Naive thymus-derived CD8-positive, alpha-beta T cell (primary cell): ENCODE results near the gene NDUFB7. TPM values are rescaled to one million over a fixed set of nuclear protein-coding genes. Genes with fewer than 3 reads are reported as not detected.
"Not testable (repeated sequence)": the region's sequence is repeated elsewhere in the genome, so short reads cannot be mapped to it uniquely, and the experiment has no call there.

Experiments
- ATAC-seq, 2 donors: fragments of 150-1000 bp; cut with Tn5 transposase in 1 of 2; sonication (Bioruptor Pico), chemical (Tn5 transposase) in 1 of 2; 1 replicate in 1 of 2; 2 replicates in 1 of 2; pipeline ENCODE4 v1.10.0; 2021; ENCODE audit warnings: mild to moderate bottlenecking in 2 of 2, moderate library complexity in 2 of 2
- POLR2A ChIA-PET: fragments of 350-600 bp; sonication (Branson Sonifier 250); formaldehyde crosslinking; loops from one replicate; lab custom pipeline; 2021; ENCODE audit warnings: antibody characterized with exemption; lab: Charles Lee
- DNase-seq, 10 donors: peaks; one replicate each; pipeline versions ENCODE4 v3.0.0 to v3.0.0-alpha.2; 2020 to 2022
- H3K27ac Mint-ChIP-seq, 10 donors: one replicate each; pipeline ENCODE4 v1.8.0; 2020 to 2022; ENCODE audit warnings: mild to moderate bottlenecking in 10 of 10, mixed read lengths in 10 of 10, moderate library complexity in 4 of 10, inconsistent platforms in 1 of 10
- H3K27me3 Mint-ChIP-seq, 5 donors: one replicate each; pipeline ENCODE4 v1.8.0; 2021 to 2022; ENCODE audit warnings: mixed read lengths in 5 of 5
- H3K36me3 Mint-ChIP-seq, 3 donors: one replicate each; pipeline ENCODE4 v1.8.0; 2020 to 2022; ENCODE audit warnings: mixed read lengths in 3 of 3, mild to moderate bottlenecking in 2 of 3, inconsistent platforms in 1 of 3
- H3K4me1 Mint-ChIP-seq, 4 donors: one replicate each; pipeline ENCODE4 v1.8.0; 2021 to 2022; ENCODE audit warnings: mixed read lengths in 4 of 4
- H3K4me3 Mint-ChIP-seq, 10 donors: one replicate each; pipeline ENCODE4 v1.8.0; 2020 to 2022; ENCODE audit warnings: mild to moderate bottlenecking in 10 of 10, mixed read lengths in 10 of 10, moderate library complexity in 6 of 10, inconsistent platforms in 1 of 10
- H3K9me3 Mint-ChIP-seq, 9 donors: one replicate each; pipeline ENCODE4 v1.8.0; 2020 to 2022; ENCODE audit warnings: mixed read lengths in 9 of 9, mild to moderate bottlenecking in 3 of 9, inconsistent platforms in 1 of 9, moderate library complexity in 1 of 9
- polyA plus RNA-seq, 3 donors: library from polyadenylated mRNA; unstranded; fragments of 300-500 nt; fragmentation: Illumina TruSeq; gene quantifications; one replicate each; pipeline ENCODE4 v1.2.3, GENCODE V29; 2021
- total RNA-seq, 8 experiments: library from RNA in 2 of 8; stranded (reverse) in 2 of 8; gene quantifications; one replicate each; pipeline ENCODE4 v1.2.3 and lab custom pipeline; 2021 to 2026

NDUFB7 gene
- total and polyA plus RNA-seq, 5 experiments from 2014 or later, result 61.6 to 236 (median 209) TPM

DNA sequence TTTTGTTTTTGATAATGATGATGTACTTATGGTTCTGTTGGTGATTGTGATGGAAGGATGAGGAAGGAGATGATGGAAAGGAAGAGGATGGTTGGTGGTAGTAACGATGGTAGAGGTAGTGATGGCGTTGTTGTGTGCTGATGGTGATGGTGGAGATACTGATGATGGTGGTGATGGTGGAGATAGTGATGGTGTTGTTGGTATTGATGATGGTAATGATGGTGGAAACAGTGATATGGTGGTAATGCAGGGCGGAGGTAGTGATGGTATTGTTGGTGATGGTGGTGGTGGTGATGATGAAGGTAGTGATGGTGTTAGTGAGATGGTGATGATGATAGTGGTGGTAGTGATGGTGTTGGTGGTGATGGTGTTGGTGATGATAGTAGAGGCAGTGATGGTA lies 23.7 kb upstream of the NDUFB7 start:
- no peak overlapping the region for H3K4me3 Mint-ChIP-seq
- peaks cover 0 to 10% (median 0%) of the 10 kb centered on the region in 3 donors for H3K36me3 Mint-ChIP-seq

DNA sequence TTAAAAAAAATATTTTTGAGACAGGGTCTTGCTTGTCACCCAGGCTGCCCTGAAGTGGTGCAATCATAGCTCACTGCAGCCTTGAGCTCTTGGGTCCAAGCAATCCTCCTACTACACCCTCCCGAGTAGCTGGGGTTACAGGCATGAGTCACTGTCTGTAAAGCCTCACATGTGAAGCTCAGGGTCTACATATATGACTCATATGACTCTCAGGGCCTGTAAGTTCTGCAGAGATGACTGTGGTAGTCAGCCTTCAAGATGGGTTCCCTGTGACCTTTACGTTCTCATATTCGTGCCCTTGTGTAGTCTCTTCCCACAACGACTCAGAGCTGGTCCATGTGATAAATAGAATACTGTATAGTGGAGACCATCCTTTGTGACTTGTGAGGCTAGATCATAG lies 17.6 kb upstream of the NDUFB7 start:
- DNase-seq, H3K36me3 Mint-ChIP-seq, H3K9me3 Mint-ChIP-seq, H3K4me3 Mint-ChIP-seq, POLR2A ChIA-PET: not testable (repeated sequence)
- peak overlapping the region in 1 of 10 donors; percentile 41 for H3K27ac Mint-ChIP-seq
- peaks cover 0 to 10% (median 4%) of the 10 kb centered on the region in 5 donors for H3K27me3 Mint-ChIP-seq
- peaks cover 0 to 30% (median under 1%) of the 10 kb centered on the region in 4 donors for H3K4me1 Mint-ChIP-seq
- ATAC-seq, result peak in 1 of 2 donors; percentile 35

More for the DNA sequence above, 23.7 kb upstream of the NDUFB7 start:
- Mint-ChIP-seq H3K27ac (no peak overlapping the region), H3K27me3 (peaks cover 5 to 23% (median 13%) of the 10 kb centered on the region in 5 donors), H3K9me3 (peaks cover 0 to 15% (median 6%) of the 10 kb centered on the region in 9 donors), H3K4me1 (peaks cover 0 to 22% (median 2%) of the 10 kb centered on the region in 4 donors)
- ATAC-seq, result no peak
- DNase-seq, result no peak
- POLR2A ChIA-PET, result no interaction called here

DNA sequence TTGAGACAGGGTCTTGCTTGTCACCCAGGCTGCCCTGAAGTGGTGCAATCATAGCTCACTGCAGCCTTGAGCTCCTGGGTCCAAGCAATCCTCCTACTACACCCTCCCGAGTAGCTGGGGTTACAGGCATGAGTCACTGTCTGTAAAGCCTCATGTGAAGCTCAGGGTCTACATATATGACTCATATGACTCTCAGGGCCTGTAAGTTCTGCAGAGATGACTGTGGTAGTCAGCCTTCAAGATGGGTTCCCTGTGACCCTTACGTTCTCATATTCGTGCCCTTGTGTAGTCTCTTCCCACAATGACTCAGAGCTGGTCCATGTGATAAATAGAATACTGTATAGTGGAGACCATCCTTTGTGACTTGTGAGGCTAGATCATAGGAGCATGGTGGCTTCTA lies 13.3 kb upstream of the NDUFB7 start:
- peak overlapping the region in 1 of 10 donors; percentile 29 for H3K27ac Mint-ChIP-seq
- DNase-seq, H3K27me3 Mint-ChIP-seq, POLR2A ChIA-PET, H3K36me3 Mint-ChIP-seq, H3K9me3 Mint-ChIP-seq: not testable (repeated sequence)
- H3K4me1 Mint-ChIP-seq, result peaks cover 0 to 22% (median 0%) of the 10 kb centered on the region in 4 donors
- peak in 1 of 2 donors; percentile 75 for ATAC-seq
- H3K4me3 Mint-ChIP-seq, result peak overlapping the region in 1 of 10 donors; percentile 67

DNA sequence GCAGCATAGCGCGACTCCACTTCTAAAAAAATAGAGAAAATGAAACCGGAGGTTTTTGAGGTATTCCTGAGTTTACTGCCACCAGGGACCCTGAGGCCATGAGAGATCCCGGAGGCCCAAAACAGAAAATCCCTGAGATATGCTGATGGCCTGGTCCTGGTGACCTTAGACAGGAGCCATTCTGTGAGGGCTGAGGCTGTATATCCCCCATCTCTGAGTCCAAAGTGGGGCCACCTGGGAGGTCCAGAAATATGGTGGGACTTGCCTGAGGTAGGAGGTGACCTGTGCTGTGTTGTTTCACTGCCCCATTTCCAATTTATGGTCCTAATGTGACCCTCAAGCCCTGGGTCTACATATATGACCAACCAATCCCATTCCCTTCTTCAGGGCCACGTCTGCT lies 12.5 kb upstream of the NDUFB7 start:
- not testable (repeated sequence) for H3K36me3 Mint-ChIP-seq
- peak overlapping the region in 2 of 10 donors; percentile 58 to 88 for H3K4me3 Mint-ChIP-seq

DNA sequence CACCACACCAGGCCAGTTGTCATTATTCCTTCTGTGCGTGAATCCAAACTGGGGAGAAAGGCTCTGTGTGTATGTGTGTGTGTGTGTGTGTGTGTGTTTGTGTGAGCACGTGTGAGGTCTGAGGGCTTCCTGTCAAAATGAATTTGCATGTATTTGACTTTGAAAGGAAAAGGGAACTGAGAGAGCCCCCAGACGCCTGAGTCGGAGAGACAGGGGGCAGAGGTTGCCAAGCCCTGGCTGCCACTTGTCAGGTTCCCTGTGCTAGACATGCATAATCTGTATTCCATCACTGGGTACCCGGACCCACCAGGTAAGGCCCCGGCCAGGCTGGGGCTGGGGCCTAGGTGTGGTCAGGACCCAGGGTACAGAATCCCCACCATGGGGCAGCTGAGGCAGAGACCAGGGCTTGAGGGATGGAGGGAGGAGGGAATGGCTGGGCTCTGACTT lies 11.1 kb upstream of the NDUFB7 start, which contains the start of gene CLEC17A:
Gene CLEC17A, plus strand, starts transcription at position 191 of the 447 bp plus-strand sequence. Its CDS starts 77 bp downstream, at position 268.
- Mint-ChIP-seq H3K4me1 (peaks cover 0 to 22% (median 0%) of the 10 kb centered on the region in 4 donors), H3K36me3 (no peaks in the 10 kb centered on the region), H3K27me3 (peaks cover 0 to 3% (median 0%) of the 10 kb centered on the region in 5 donors), H3K9me3 (no peaks in the 10 kb centered on the region), H3K27ac (peak within 1 kb of the TSS in 3 of 10 donors; percentile 24 to 83 (median 57)), H3K4me3 (peak within 1 kb of the TSS in 2 of 10 donors; percentile 58 to 88)
- DNase-seq (peak in 1 of 10 donors; percentile 33), ATAC-seq (peak in 1 of 2 donors; percentile 41)
- POLR2A ChIA-PET, result interaction anchor here (0.7 kb wide), 1 partner anchor 103 kb away, joined by 3 read pairs; no protein-coding TSS in a partner anchor

More for the DNA sequence above, 12.5 kb upstream of the NDUFB7 start:
- H3K27me3 Mint-ChIP-seq, H3K9me3 Mint-ChIP-seq, DNase-seq, ATAC-seq, POLR2A ChIA-PET: not testable (repeated sequence)
- peaks cover 0 to 23% (median 0%) of the 10 kb centered on the region in 4 donors for H3K4me1 Mint-ChIP-seq
- peak overlapping the region in 1 of 10 donors; percentile 83 for H3K27ac Mint-ChIP-seq

DNA sequence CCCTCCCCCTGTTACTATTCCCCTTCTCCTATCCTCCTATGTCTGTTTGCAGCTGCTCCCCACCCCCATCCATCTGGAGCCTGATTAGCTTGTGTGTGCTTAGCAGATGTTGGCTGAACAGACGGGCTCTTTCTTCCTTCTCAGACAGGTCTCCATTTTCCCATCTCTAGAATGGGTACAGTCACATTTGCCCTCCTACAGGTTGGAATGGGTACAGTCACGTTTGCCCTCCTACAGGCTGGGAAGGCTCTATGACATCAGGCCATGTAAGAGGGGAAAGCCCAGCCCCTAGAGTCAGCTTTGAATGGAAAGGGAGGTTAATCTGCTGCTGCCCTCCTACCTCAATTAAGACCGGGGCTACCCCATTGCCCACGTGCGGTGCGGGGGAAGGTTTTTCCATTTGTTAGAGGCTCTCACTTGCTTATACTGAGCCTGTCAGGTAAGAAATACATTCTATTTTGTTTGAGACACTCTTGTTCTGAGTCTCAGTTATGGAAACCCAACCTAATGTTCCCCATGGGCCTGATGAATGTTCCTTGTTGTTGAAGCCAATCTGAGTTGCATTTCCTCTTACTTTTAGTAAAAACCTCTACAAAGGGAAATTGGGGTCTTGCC lies 8.9 kb upstream of the NDUFB7 start:
- no peak for DNase-seq
- Mint-ChIP-seq H3K27ac (no peak overlapping the region), H3K4me3 (no peak overlapping the region), H3K36me3 (no peaks in the 10 kb centered on the region), H3K9me3 (no peaks in the 10 kb centered on the region), H3K4me1 (peaks cover 0 to 26% (median 0%) of the 10 kb centered on the region in 4 donors), H3K27me3 (no peaks in the 10 kb centered on the region)
- no peak for ATAC-seq
- POLR2A ChIA-PET, result no interaction called here

DNA sequence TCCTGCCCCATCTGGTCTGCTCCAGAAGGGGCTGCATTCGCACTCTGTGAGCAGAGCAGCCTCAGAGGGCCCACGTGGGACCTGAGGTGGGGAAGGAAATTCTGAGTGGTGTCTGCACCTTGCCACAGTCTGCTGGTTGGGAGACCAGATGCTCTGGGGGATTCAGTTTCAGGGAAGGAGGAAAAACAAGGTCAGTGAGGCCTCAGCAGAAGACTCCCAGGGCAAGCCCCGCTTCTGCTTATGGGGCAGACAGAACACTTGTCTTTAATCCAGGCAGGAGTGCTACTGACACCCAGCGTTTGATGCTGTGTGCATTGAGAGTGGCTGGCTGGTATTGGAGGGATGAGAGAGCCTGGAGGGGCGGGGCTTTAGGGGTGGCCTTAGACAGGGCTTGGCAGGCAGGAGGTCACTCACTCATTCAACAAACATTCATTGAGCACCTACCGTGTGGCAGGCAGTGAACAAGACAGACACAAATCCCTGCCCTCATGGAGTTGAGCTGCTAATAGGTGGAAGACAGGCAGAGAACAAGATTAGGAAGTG lies 6.1 kb upstream of the NDUFB7 start:
- Mint-ChIP-seq H3K27me3 (no peaks in the 10 kb centered on the region), H3K4me1 (peaks cover 2 to 35% (median 8%) of the 10 kb centered on the region in 4 donors), H3K4me3 (peak overlapping the region in 1 of 10 donors; percentile 53), H3K27ac (peak overlapping the region in 3 of 10 donors; percentile 16 to 67 (median 27)), H3K9me3 (no peaks in the 10 kb centered on the region), H3K36me3 (no peaks in the 10 kb centered on the region)
- ATAC-seq (peak in 1 of 2 donors; percentile 14), DNase-seq (no peak)
- POLR2A ChIA-PET, result interaction anchor here (0.5 kb wide), 1 partner anchor 67 kb away, joined by 4 read pairs; no protein-coding TSS in a partner anchor

DNA sequence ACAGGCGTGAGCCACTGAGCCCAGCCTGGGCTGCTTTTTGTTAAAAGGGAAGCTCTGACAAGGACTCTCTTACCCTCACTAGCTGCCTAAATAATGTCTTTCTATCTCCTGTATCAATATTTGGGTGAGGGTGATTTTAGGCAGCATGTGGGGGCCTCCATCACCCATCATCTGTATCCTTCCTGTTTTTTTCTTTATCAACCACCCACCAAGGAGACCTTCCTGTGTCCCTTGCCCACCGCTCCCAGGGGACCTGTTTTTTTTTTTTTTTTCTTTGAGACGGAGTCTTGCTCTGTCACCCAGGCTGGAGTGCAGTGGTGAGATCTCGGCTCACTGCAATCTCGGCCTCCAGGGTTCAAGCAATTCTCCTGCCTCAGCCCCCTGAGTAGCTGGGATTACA lies 5.4 kb upstream of the NDUFB7 start:
- Mint-ChIP-seq H3K9me3 (no peaks in the 10 kb centered on the region), H3K27ac (peak overlapping the region in 2 of 10 donors; percentile 25 to 67), H3K27me3 (no peaks in the 10 kb centered on the region), H3K36me3 (no peaks in the 10 kb centered on the region), H3K4me1 (peaks cover 2 to 32% (median 8%) of the 10 kb centered on the region in 4 donors), H3K4me3 (peak overlapping the region in 1 of 10 donors; percentile 50)
- ATAC-seq (no peak), DNase-seq (no peak)
- POLR2A ChIA-PET, result interaction anchor here (0.7 kb wide), 1 partner anchor 1450 kb away, joined by 4 read pairs; no protein-coding TSS in a partner anchor

DNA sequence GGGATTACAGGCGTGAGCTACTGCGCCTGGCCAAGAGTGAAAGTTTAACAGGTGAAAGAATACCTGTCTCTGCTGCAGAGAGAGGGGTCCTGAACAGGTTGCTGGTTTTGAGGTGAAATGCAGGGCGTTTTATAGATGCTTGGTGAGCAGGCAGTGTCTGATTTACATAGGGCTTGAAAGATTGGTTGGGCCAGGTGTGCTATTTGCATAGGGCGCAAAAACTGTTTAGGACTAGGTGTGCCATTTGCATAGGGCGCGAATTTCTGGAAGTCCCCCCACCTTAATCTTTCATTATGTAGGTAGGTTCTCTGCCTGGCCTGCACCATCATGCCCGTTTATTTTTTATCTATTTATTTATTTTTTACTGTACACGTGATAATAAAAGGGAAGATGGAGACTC lies 4.5 kb upstream of the NDUFB7 start:
- ATAC-seq, result no peak
- POLR2A ChIA-PET, result no interaction called here
- Mint-ChIP-seq H3K27ac (peak overlapping the region in 1 of 10 donors; percentile 67), H3K9me3 (no peaks in the 10 kb centered on the region), H3K27me3 (no peaks in the 10 kb centered on the region), H3K4me1 (peaks cover 4 to 39% (median 14%) of the 10 kb centered on the region in 4 donors), H3K36me3 (no peaks in the 10 kb centered on the region), H3K4me3 (no peak overlapping the region)
- DNase-seq, result no peak

DNA sequence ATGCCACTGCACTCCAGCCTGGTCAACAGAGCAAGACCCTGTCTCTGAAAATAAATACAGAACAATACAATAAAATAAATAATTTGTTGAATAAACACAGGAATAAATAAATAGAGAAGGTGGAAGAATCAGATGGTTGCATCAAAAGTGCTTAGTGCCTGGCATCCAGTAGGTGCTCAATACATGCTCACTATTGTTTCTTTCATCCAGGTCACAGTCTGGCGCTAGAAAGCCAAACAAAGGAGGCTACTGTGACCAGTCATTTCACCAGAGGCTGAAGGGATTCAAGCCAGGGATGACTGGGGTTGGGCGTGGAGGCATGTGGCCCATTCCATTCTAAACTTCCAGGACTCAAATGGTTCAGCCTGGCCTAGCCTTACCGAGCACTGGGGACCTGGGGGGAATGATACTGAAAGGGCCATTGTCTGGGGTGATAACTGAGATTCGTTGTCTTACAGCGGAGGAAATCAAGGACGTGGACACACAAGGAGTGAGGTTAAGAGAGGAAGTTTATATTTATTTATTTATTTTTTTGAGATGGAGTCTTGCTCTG lies 3.6 kb upstream of the NDUFB7 start:
- peaks cover 5 to 42% (median 19%) of the 10 kb centered on the region in 4 donors for H3K4me1 Mint-ChIP-seq
- no peaks in the 10 kb centered on the region for H3K27me3 Mint-ChIP-seq
- ATAC-seq (no peak), DNase-seq (no peak)
- no peak overlapping the region for H3K4me3 Mint-ChIP-seq
- no peak overlapping the region for H3K27ac Mint-ChIP-seq
- H3K9me3 Mint-ChIP-seq, result no peaks in the 10 kb centered on the region
- no peaks in the 10 kb centered on the region for H3K36me3 Mint-ChIP-seq
- POLR2A ChIA-PET, result no interaction called here

DNA sequence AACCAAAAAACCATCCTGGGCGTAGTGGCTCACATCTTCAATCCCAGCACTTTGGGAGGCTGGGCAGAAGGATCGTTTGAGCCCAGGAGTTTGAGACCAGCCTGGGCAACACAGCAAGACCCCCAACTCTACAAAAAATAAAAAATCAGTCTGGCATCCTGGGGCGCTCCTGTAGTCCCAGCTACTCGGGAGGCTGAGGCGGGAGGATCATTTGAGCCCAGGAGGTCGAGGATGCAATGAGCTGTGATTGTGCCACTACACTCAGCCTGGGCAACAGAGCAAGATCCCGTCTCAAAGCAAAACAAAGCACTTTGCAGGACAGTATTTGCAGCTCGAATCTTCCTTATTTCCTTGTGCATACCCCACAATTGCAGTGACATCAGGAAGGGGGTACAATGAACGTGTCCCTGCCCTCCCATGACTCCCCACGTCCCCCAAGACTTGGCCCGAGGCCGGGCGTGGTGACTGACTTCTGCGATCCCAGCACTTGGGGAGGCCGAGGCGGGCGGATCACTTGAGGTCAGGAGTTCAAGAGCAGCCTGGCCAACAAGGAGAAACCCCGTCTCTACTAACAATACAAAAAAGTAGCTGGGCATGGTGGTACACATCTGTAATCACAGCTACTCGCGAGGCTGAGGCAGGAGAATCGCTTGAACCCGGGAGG lies 870 bp downstream of the NDUFB7 start:
- Mint-ChIP-seq H3K36me3 (peaks cover 0 to 19% (median 0%) of the 10 kb centered on the region in 3 donors), H3K4me1 (peaks cover 21 to 53% (median 45%) of the 10 kb centered on the region in 4 donors), H3K9me3 (no peaks in the 10 kb centered on the region), H3K27ac (peak overlapping the region in 9 of 10 donors; percentile 49 to 96 (median 93)), H3K4me3 (peak overlapping the region; percentile 93 to 98 (median 95)), H3K27me3 (no peaks in the 10 kb centered on the region)
- POLR2A ChIA-PET, result interaction anchor here (0.6 to 2.6 kb wide), 10 partner anchors 34 to 633 kb away, joined by 3 to 18 read pairs (median 3); partner anchors contain the start of genes DNAJB1, PODNL1 and ZNF333
- DNase-seq (no peak), ATAC-seq (no peak)

DNA sequence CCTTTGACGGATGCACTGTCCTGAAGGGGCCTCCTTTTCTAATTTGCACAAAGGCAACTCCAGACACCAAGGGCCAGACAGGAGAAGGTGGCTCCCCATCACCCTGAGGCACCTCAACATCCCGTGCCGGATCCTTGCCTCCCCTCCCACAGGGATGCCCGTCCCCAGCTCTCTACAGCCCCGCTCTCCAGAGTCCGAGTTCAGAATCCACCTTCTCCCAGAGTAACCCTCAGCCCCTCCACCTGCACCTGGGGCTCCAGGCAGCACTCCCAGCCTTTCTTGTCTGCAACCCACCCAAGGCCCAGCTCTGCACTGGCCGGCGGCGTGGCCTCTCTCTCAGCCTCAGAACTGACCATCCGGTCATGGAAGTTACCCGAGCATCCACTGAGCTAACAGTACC lies 4.8 kb downstream of the NDUFB7 start:
- H3K9me3 Mint-ChIP-seq, result no peaks in the 10 kb centered on the region
- no peak for DNase-seq
- ATAC-seq, result no peak
- peak overlapping the region in 8 of 10 donors; percentile 29 to 85 (median 66) for H3K27ac Mint-ChIP-seq
- H3K4me1 Mint-ChIP-seq, result peaks cover 25 to 60% (median 39%) of the 10 kb centered on the region in 4 donors
- H3K27me3 Mint-ChIP-seq, result no peaks in the 10 kb centered on the region
- POLR2A ChIA-PET, result interaction anchor here (0.6 to 0.8 kb wide), 2 partner anchors 12 to 61 kb away, joined by 3 read pairs; no protein-coding TSS in a partner anchor
- H3K36me3 Mint-ChIP-seq, result peaks cover 0 to 44% (median 2%) of the 10 kb centered on the region in 3 donors
- peak overlapping the region in 3 of 10 donors; percentile 23 to 67 (median 26) for H3K4me3 Mint-ChIP-seq
